Measurements from ENCODE around the gene TCL1A. TPM values are rescaled to one million over a fixed set of nuclear protein-coding genes. Genes with fewer than 3 reads are reported as not detected.
"Not testable (repeated sequence)": the region's sequence is repeated elsewhere in the genome, so short reads cannot be mapped to it uniquely, and the experiment has no call there.

Gene TCL1A
- total and polyA plus RNA-seq, 12 donors = 0.33 to 0.58 TPM; not detected in 10

DNA sequence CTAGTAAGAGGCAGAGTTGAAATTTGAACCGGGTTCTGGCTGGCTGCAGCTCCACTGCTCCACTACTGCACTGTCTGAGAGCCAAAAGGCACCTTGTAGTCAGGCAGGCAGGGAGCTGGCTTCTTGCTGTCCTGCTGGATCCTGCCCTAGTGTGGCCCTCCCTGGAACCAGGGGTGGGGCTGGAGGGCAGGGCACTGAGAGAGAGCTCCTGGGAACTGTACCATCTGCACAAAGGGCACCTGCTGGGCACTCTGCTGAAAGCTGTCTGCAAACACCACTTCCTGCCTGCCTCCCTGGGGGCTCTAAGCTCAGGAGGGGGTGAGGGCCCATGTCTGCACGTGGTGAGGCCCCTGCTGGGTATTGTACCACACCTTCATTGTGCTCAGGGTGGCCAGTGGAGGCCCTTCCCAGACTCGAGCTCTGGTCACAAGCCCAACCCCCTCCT, 46.7 kb downstream of the TCL1A start:
- DNase-seq (no peak), ATAC-seq (no peak)
- no peak overlapping the region for H3K4me3 ChIP-seq
- no peaks in the 10 kb centered on the region for H3K36me3 ChIP-seq
- no peaks in the 10 kb centered on the region for H3K9me3 ChIP-seq
- intact Hi-C loops (cut with DNase I) = no loop called here
- WGBS, 2 donors = 17 to 32% methylated on average over 3 of the region's 3 CpGs
- H3K27ac ChIP-seq = no peak overlapping the region
- TF ChIP-seq, protein P1, sequence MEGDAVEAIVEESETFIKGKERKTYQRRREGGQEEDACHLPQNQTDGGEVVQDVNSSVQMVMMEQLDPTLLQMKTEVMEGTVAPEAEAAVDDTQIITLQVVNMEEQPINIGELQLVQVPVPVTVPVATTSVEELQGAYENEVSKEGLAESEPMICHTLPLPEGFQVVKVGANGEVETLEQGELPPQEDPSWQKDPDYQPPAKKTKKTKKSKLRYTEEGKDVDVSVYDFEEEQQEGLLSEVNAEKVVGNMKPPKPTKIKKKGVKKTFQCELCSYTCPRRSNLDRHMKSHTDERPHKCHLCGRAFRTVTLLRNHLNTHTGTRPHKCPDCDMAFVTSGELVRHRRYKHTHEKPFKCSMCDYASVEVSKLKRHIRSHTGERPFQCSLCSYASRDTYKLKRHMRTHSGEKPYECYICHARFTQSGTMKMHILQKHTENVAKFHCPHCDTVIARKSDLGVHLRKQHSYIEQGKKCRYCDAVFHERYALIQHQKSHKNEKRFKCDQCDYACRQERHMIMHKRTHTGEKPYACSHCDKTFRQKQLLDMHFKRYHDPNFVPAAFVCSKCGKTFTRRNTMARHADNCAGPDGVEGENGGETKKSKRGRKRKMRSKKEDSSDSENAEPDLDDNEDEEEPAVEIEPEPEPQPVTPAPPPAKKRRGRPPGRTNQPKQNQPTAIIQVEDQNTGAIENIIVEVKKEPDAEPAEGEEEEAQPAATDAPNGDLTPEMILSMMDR (IDR thresholded peaks at IDR 0.05) = no peak
- peaks cover 0 to 11% (median 0%) of the 10 kb centered on the region in 9 donors for H3K4me1 ChIP-seq
- H3K27me3 ChIP-seq = peaks cover 0 to 31% (median 12%) of the 10 kb centered on the region in 7 donors

DNA sequence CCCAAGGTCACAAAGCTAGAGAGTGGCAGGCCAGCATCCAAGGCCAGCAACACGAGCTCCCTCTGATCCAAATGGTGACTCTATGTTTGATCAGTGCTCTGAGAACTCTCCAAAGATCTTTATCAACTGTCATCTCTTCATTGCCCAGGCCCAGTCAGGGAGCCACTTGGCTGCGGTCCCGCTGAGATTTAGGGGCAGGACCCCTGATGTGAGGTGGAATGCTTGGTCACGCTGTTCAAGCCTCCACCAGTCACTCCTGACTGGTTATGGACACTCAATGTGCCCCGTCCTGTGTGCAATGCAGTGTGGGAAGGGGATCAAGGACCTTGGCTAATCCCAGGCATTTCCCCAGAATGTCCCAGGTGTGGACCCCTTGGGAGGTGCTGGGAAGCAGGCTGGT, 47.5 kb downstream of the TCL1A start:
- Histone ChIP-seq H3K27me3 (peaks cover 0 to 31% (median 11%) of the 10 kb centered on the region in 7 donors), H3K4me3 (no peak overlapping the region), H3K4me1 (peaks cover 0 to 11% (median 0%) of the 10 kb centered on the region in 9 donors), H3K27ac (no peak overlapping the region), H3K9me3 (no peaks in the 10 kb centered on the region), H3K36me3 (no peaks in the 10 kb centered on the region)
- intact Hi-C loops (cut with DNase I) = no loop called here
- DNase-seq = no peak
- TF ChIP-seq, protein P1 (IDR thresholded peaks at IDR 0.05) = no peak
- ATAC-seq = no peak
- 53 to 76% methylated on average over 5 of the region's 5 CpGs for WGBS, 2 donors

DNA sequence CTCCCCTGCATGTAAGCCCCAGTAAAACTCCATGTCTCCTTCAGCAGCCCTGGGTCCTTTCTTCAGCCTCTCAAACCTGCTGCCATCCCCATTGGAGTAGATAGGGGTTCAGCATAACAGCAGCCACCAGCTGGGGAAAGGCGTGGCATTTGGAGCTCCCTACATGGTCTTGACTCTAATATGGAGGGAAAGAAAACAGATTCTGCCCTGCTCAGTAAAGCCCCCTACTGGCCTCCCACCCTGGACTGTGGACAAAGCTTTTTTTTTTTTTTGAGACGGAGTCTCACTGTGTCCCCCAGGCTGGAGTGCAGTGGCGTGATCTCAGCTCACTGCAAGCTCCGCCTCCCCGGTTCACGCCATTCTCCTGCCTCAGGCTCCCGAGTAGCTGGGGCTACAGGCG, 48.4 kb downstream of the TCL1A start:
- H3K4me1 ChIP-seq = peaks cover 0 to 11% (median 0%) of the 10 kb centered on the region in 9 donors

DNA sequence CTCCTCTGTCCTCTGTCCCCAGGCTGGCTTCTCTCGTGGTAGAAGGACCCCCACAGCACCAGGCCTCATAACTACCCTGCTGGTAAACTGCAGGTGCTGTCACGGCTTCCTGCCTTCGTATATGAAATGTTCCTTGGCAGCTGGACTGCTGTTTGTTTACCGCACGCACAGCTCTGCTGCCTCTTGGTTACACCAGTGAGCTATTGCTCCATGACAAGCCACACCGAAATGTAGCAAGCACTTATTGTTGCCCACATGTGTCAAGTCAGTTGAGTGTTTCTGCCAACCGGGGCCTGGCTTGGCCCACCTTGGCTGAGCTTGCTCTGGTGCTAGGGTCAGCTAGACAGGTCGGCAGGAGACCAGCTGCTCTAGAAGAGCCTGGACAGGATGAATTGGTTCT, 49.4 kb downstream of the TCL1A start:
- DNase-seq (no peak), ATAC-seq (no peak)
- intact Hi-C loops (cut with DNase I) = no loop called here
- WGBS, 2 donors = 79 to 81% methylated on average over 8 of the region's 8 CpGs
- no peak overlapping the region for H3K4me3 ChIP-seq
- TF ChIP-seq, protein P1 (IDR thresholded peaks at IDR 0.05) = no peak
- peaks cover 0 to 14% (median 0%) of the 10 kb centered on the region in 9 donors for H3K4me1 ChIP-seq
- H3K9me3 ChIP-seq = no peaks in the 10 kb centered on the region
- H3K27me3 ChIP-seq = peaks cover 0 to 42% (median 9%) of the 10 kb centered on the region in 7 donors
- no peak overlapping the region for H3K27ac ChIP-seq
- no peaks in the 10 kb centered on the region for H3K36me3 ChIP-seq

More for the DNA sequence above, 48.4 kb downstream of the TCL1A start:
- H3K27me3 ChIP-seq = peaks cover 0 to 40% (median 8%) of the 10 kb centered on the region in 7 donors
- intact Hi-C loops (cut with DNase I); H3K36me3 ChIP-seq; H3K27ac ChIP-seq; ATAC-seq; H3K9me3 ChIP-seq; H3K4me3 ChIP-seq; DNase-seq: not testable (repeated sequence)
- 41 to 55% methylated on average over 8 of the region's 8 CpGs for WGBS, 2 donors

DNA sequence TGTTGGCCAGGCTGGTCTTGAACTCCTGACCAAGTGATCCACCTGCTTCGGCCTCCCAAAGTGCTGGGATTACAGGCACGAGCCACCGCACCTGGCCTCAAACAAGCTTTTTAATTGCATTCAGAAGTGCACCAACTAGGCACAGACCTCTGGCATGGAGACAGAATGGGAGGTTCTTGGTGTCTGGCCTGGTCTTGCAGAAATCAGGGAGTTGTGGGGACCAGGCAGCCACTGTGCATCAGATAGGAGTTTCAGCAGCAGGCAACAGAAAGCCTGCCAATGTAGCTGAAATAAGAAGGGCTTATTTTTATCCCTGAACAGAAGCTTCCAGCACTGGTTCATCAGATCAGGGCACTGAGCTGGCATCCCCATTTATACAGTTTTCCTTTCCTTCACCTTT, 49.9 kb downstream of the TCL1A start:
- intact Hi-C loops (cut with DNase I) = no loop called here

More for the DNA sequence above, 49.9 kb downstream of the TCL1A start:
- WGBS, 2 donors = 84 to 87% methylated on average over 3 of the region's 3 CpGs
- ATAC-seq (no peak), DNase-seq (no peak)
- TF ChIP-seq, protein P1 (IDR thresholded peaks at IDR 0.05) = no peak
- H3K9me3 ChIP-seq = no peaks in the 10 kb centered on the region
- H3K27ac ChIP-seq = no peak overlapping the region
- H3K4me3 ChIP-seq = no peak overlapping the region
- H3K4me1 ChIP-seq = peaks cover 0 to 14% (median 0%) of the 10 kb centered on the region in 9 donors
- H3K27me3 ChIP-seq = peaks cover 0 to 45% (median 10%) of the 10 kb centered on the region in 7 donors
- no peaks in the 10 kb centered on the region for H3K36me3 ChIP-seq
